Measurements from ENCODE around the gene KCNAB1.
A peak's percentile ranks its signal among the peaks of the same experiment; 100 is the strongest.
"Not testable (repeated sequence)": the region's sequence is repeated elsewhere in the genome, so short reads cannot be mapped to it uniquely, and the experiment has no call there.

Gene KCNAB1

GRCh38 chr3:156271995-156272719 lies 151.8 kb downstream of the KCNAB1 start:
- ATAC-seq (no peak), DNase-seq (no peak)

GRCh38 chr3:156273111-156273694 lies 152.8 kb downstream of the KCNAB1 start:
- DNase-seq, result no peak
- ATAC-seq, result no peak

GRCh38 chr3:156274791-156275190 lies 154.4 kb downstream of the KCNAB1 start:
- DNase-seq, result no peak

GRCh38 chr3:156284637-156285036 lies 164.3 kb downstream of the KCNAB1 start:
- not testable (repeated sequence) for DNase-seq, ATAC-seq

More at GRCh38 chr3:156274791-156275190, 154.4 kb downstream of the KCNAB1 start:
- ATAC-seq, result no peak

- ATAC-seq, result no peak
- no peak for DNase-seq
Observed at GRCh38 chr3:156285626-156286025, 165.2 kb downstream of the KCNAB1 start.

GRCh38 chr3:156290924-156291271 lies 170.5 kb downstream of the KCNAB1 start:
- ATAC-seq, result no peak
- DNase-seq, result no peak

- peak; percentile 33 for ATAC-seq
- peak; percentile 11 for DNase-seq
Observed at GRCh38 chr3:156291272-156292123, 171.1 kb downstream of the KCNAB1 start.

GRCh38 chr3:156293566-156293965 lies 173.2 kb downstream of the KCNAB1 start:
- no peak for ATAC-seq

GRCh38 chr3:156297582-156297981 lies 177.2 kb downstream of the KCNAB1 start:
- no peak for DNase-seq
- ATAC-seq, result no peak

More at GRCh38 chr3:156293566-156293965, 173.2 kb downstream of the KCNAB1 start:
- DNase-seq, result no peak

GRCh38 chr3:156298014-156298413 lies 177.6 kb downstream of the KCNAB1 start:
- DNase-seq, result no peak

GRCh38 chr3:156298938-156299337 lies 178.6 kb downstream of the KCNAB1 start:
- DNase-seq, result no peak

More at GRCh38 chr3:156298014-156298413, 177.6 kb downstream of the KCNAB1 start:
- no peak for ATAC-seq

GRCh38 chr3:156299569-156299968 lies 179.2 kb downstream of the KCNAB1 start:
- ATAC-seq, result no peak

More at GRCh38 chr3:156298938-156299337, 178.6 kb downstream of the KCNAB1 start:
- ATAC-seq, result no peak

GRCh38 chr3:156300371-156300770 lies 180.0 kb downstream of the KCNAB1 start:
- ATAC-seq, result no peak
- DNase-seq, result no peak

More at GRCh38 chr3:156299569-156299968, 179.2 kb downstream of the KCNAB1 start:
- no peak for DNase-seq

GRCh38 chr3:156300929-156301840 lies 180.8 kb downstream of the KCNAB1 start:
- DNase-seq (no peak), ATAC-seq (no peak)

GRCh38 chr3:156303001-156303707 lies 182.8 kb downstream of the KCNAB1 start:
- ATAC-seq (no peak), DNase-seq (no peak)

GRCh38 chr3:156304406-156304805 lies 184.0 kb downstream of the KCNAB1 start:
- no peak for DNase-seq
- no peak for ATAC-seq

- no peak for ATAC-seq
- no peak for DNase-seq
Observed at GRCh38 chr3:156305672-156306071, 185.3 kb downstream of the KCNAB1 start.

GRCh38 chr3:156307704-156308103 lies 187.3 kb downstream of the KCNAB1 start:
- ATAC-seq, result no peak
- DNase-seq, result no peak

GRCh38 chr3:156311431-156311830 lies 191.1 kb downstream of the KCNAB1 start:
- no peak for DNase-seq
- ATAC-seq, result no peak

GRCh38 chr3:156311930-156312329 lies 191.6 kb downstream of the KCNAB1 start:
- DNase-seq (no peak), ATAC-seq (no peak)

GRCh38 chr3:156316076-156316475 lies 195.7 kb downstream of the KCNAB1 start:
- ATAC-seq (no peak), DNase-seq (no peak)

Measured in stimulated activated naive CD8-positive, alpha-beta T cell treated with anti-CD3 and anti-CD28 coated beads, Interleukin-15, Interleukin-2, amounts not matched to agents 100 U/mL and 50 U/mL, for 24 hours (primary cell).